Islet of Langerhans (tissue), 1 donor: Measurements from ENCODE around the gene ZNF248.
"Not testable (repeated sequence)": the region's sequence is repeated elsewhere in the genome, so short reads cannot be mapped to it uniquely, and the experiment has no call there.

Experiments
- FAIRE-seq: peaks from one replicate; lab custom pipeline; 2011; peaks lifted over from hg19 to GRCh38; lab: Jason Lieb, UNC

Gene ZNF248

DNA sequence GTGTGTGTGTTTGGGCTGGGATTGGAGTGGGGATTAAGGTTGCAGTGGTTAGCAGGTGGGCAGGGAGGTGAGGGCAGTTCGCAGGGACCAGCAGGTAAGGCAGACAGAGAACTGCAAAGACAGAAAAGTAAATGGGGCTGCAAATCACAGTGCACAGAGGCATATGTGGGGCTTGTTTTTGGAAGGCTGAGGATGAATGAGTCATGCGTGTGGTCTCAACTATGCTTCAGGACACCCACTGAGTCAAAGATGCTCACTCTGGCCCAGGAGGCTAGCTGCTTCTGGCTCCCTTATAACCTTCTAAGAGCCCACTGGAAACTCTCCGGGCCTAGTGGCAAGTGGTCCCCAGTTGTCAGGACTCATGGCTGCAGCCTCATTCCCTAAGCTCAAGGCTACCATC, 118.2 kb downstream of the ZNF248 start:
- no peak for FAIRE-seq

GRCh38 chr10:37738241-37738640, 119.2 kb downstream of the ZNF248 start:
- not testable (repeated sequence) for FAIRE-seq

GRCh38 chr10:37737336-37737735, 120.1 kb downstream of the ZNF248 start:
- FAIRE-seq, result no peak

DNA sequence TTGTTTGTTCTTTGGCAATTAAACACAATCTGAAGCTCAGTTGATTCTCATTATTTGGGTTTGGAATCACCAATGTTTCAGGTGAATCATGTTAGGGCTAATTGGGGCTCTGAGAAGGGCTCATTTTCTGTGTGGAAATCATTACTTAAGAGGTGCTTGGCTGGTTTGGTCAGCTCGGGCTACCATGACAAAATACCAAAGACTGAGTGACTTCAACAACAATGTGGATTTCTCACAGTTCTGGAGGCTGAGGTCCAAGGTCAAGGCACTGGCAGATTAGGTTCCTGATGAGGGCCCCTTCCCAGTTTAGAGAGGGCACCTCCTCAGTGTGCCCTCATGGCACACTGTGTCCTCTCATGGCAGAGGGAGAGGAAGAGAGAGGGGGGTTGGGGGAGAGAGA, 121.3 kb downstream of the ZNF248 start:
- FAIRE-seq, result no peak

GRCh38 chr10:37734971-37735370, 122.4 kb downstream of the ZNF248 start:
- no peak for FAIRE-seq
